MCF 10A (cell line): Measurements from ENCODE around the gene SDC4. TPM values are rescaled to one million over a fixed set of nuclear protein-coding genes. Genes with fewer than 3 reads are reported as not detected.

Experiments used
- BruUV-seq: library from RNA; stranded (reverse); fragments of 400-500 nt; replicated peaks from 2 replicates; lab custom pipeline; 2021; lab: Mats Ljungman, UMichigan
- CTCF ChIA-PET: fragments of 300-600 bp; sonication (Branson Sonifier 250); formaldehyde crosslinking; extraction: SDS; loops from one replicate; lab custom pipeline; 2021; ENCODE audit warnings: antibody characterized with exemption, inconsistent platforms; lab: Yijun Ruan, JAX
- POLR2A ChIA-PET: fragments of 300-600, 350-650 bp; sonication (Branson Sonifier 250); formaldehyde crosslinking; extraction: SDS; loops from one replicate; lab custom pipeline; 2020; ENCODE audit warnings: antibody characterized with exemption, inconsistent platforms; lab: Yijun Ruan, JAX
- DNase-seq: peaks from one replicate; pipeline ENCODE4 v3.0.0-alpha.2; 2018; ENCODE audit not compliant: unreplicated experiment
- H3K27ac Mint-ChIP-seq: one replicate; pipeline ENCODE4 v1.8.0; 2022; ENCODE audit warnings: mild to moderate bottlenecking, low read depth, mixed read lengths; ENCODE audit not compliant: unreplicated experiment
- H3K27me3 Mint-ChIP-seq: one replicate; pipeline ENCODE4 v1.8.0; 2022; ENCODE audit warnings: mixed read lengths; ENCODE audit not compliant: insufficient read depth, unreplicated experiment
- H3K36me3 Mint-ChIP-seq: one replicate; pipeline ENCODE4 v1.8.0; 2022; ENCODE audit warnings: mild to moderate bottlenecking, moderate library complexity, mixed read lengths; ENCODE audit not compliant: insufficient read depth, unreplicated experiment
- H3K4me1 Mint-ChIP-seq: one replicate; pipeline ENCODE4 v1.8.0; 2022; ENCODE audit warnings: mixed read lengths; ENCODE audit not compliant: insufficient read depth, unreplicated experiment
- H3K4me3 Mint-ChIP-seq: one replicate; pipeline ENCODE4 v1.8.0; 2022; ENCODE audit warnings: mild to moderate bottlenecking, moderate library complexity, mixed read lengths; ENCODE audit not compliant: unreplicated experiment
- H3K9me3 Mint-ChIP-seq: one replicate; pipeline ENCODE4 v1.8.0; 2022; ENCODE audit warnings: mixed read lengths; ENCODE audit not compliant: unreplicated experiment
- CTCF ChIP-seq: fragments of 200-600 bp; IDR thresholded peaks from one replicate; pipeline ENCODE4 v1.8.0; 2022; ENCODE audit warnings: antibody characterized with exemption, mild to moderate bottlenecking; ENCODE audit not compliant: unreplicated experiment
- intact Hi-C: fragments of 100-400 bp; cut with micrococcal nuclease; formaldehyde crosslinking; loops from 2 replicates; pipeline ENCODE4 v1.14.1; 2022
- total RNA-seq: library from RNA; stranded (reverse); gene quantifications from 2 replicates; pipeline ENCODE4 v1.2.3, GENCODE V29; 2022

SDC4 gene
- total RNA-seq, 1 experiment from 2014 or later, result 209 TPM

GRCh38 chr20:45341939-45342854 lies 6.0 kb downstream of the SDC4 start:
- H3K4me3 Mint-ChIP-seq, result peak overlapping the region; percentile 89
- H3K9me3 Mint-ChIP-seq, result no peaks in the 10 kb centered on the region
- peak; percentile 42 for DNase-seq
- ChIA-PET CTCF (interaction anchor here (0.7 to 9.0 kb wide), 8 partner anchors 10 to 429 kb away, joined by 3 to 82 read pairs (median 4); partner anchors contain the start of gene SYS1), POLR2A (interaction anchor here (0.6 to 37.4 kb wide), 14 partner anchors 9 to 492 kb away, joined by 3 to 1328 read pairs (median 4); partner anchors contain the start of genes PIGT, SDC4, SNX21 and SYS1)
- no TSS peak for BruUV-seq
- H3K27me3 Mint-ChIP-seq, result no peaks in the 10 kb centered on the region
- TF ChIP-seq CTCF, result no peak
- H3K36me3 Mint-ChIP-seq, result peaks cover 26% of the 10 kb centered on the region
- peaks cover 76% of the 10 kb centered on the region for H3K4me1 Mint-ChIP-seq
- intact Hi-C loops, result no loop called here
- peak overlapping the region; percentile 93 for H3K27ac Mint-ChIP-seq

- Mint-ChIP-seq H3K36me3 (peaks cover 27% of the 10 kb centered on the region), H3K27me3 (no peaks in the 10 kb centered on the region), H3K4me3 (peak overlapping the region; percentile 89), H3K9me3 (no peaks in the 10 kb centered on the region), H3K27ac (peak overlapping the region; percentile 93), H3K4me1 (peaks cover 80% of the 10 kb centered on the region)
- DNase-seq, result peak; percentile 39
- ChIA-PET POLR2A (interaction anchor here (0.9 to 37.4 kb wide), 11 partner anchors 9 to 493 kb away, joined by 3 to 1328 read pairs (median 4); partner anchors contain the start of genes PIGT, SDC4, SNX21 and SYS1), CTCF (interaction anchor here (0.7 to 9.0 kb wide), 9 partner anchors 9 to 437 kb away, joined by 3 to 82 read pairs (median 4); partner anchors contain the start of gene SYS1)
- BruUV-seq, result no TSS peak
- no peak for TF ChIP-seq CTCF
- intact Hi-C loops, result no loop called here
Measured at GRCh38 chr20:45341579-45341938, 6.7 kb downstream of the SDC4 start.

GRCh38 chr20:45340951-45341350 lies 7.3 kb downstream of the SDC4 start:
- intact Hi-C loops, result no loop called here
- Mint-ChIP-seq H3K9me3 (no peaks in the 10 kb centered on the region), H3K36me3 (peaks cover 33% of the 10 kb centered on the region), H3K27me3 (no peaks in the 10 kb centered on the region), H3K27ac (peak overlapping the region; percentile 62), H3K4me1 (peaks cover 78% of the 10 kb centered on the region), H3K4me3 (peak overlapping the region; percentile 20)
- no peak for DNase-seq
- no TSS peak for BruUV-seq
- ChIA-PET CTCF (interaction anchor here (0.6 to 9.0 kb wide), 8 partner anchors 8 to 632 kb away, joined by 3 to 82 read pairs (median 4); partner anchors contain the start of gene SYS1), POLR2A (interaction anchor here (1.1 to 37.4 kb wide), 8 partner anchors 19 to 493 kb away, joined by 4 to 1328 read pairs (median 4); partner anchors contain the start of genes PIGT, SDC4, SNX21 and SYS1)
- TF ChIP-seq CTCF, result no peak
